ENCODE data around the gene KLK10. TPM values are rescaled to one million over a fixed set of nuclear protein-coding genes. Genes with fewer than 3 reads are reported as not detected.

The KLK10 gene
- total RNA-seq, result under 1 TPM in 1 of 4 donors, not detected in 3; 0.63 TPM

- DNase-seq, result no peak
- H3K27me3 ChIP-seq, result peaks cover 28% of the 10 kb centered on the region
- no peak within 1 kb of the TSS for H3K4me3 ChIP-seq (replicated peaks in 1 of 3)
- peaks cover 5 to 20% of the 10 kb centered on the region in 2 donors for H3K4me1 ChIP-seq
- TF ChIP-seq CTCF (IDR thresholded peaks at IDR 0.05), result no peak
- no peak for TF ChIP-seq POLR2A (IDR thresholded peaks at IDR 0.05)
- 13 to 16% methylated on average over 7 to 13 of the region's 14 CpGs for WGBS, 2 donors
- H3K9me3 ChIP-seq, result no peaks in the 10 kb centered on the region
- no peak within 1 kb of the TSS for H3K27ac ChIP-seq
- intact Hi-C loops (cut with DNase I), result no loop called here
- no peaks in the 10 kb centered on the region for H3K36me3 ChIP-seq
These were observed at the start of gene KLK10 for GRCh38 chr19:51019544-51019925. Gene KLK10 (minus strand): TSS chr19:51019709. CDS start chr19:51019130, 579 bp downstream.

GRCh38 chr19:51066393-51067186, 47.1 kb upstream of the KLK10 start:
- intact Hi-C loops (cut with DNase I), result no loop called here
- Histone ChIP-seq H3K27me3 (no peaks in the 10 kb centered on the region), H3K4me3 (replicated peaks in 1 of 3) (no peak overlapping the region), H3K27ac (no peak overlapping the region), H3K36me3 (no peaks in the 10 kb centered on the region), H3K9me3 (no peaks in the 10 kb centered on the region), H3K4me1 (peaks cover 4 to 7% of the 10 kb centered on the region in 2 donors)
- DNase-seq, result no peak
- TF ChIP-seq CTCF (IDR thresholded peaks at IDR 0.05) (no peak), POLR2A (IDR thresholded peaks at IDR 0.05) (no peak)
- WGBS, 2 donors, result 69 to 75% methylated on average over 7 of the region's 7 CpGs

GRCh38 chr19:51065221-51065960, 45.9 kb upstream of the KLK10 start:
- intact Hi-C loops (cut with DNase I), result no loop called here
- WGBS, 2 donors, result 17 to 22% methylated on average over 22 to 23 of the region's 25 CpGs
- TF ChIP-seq POLR2A (IDR thresholded peaks at IDR 0.05), result no peak
- no peak for TF ChIP-seq CTCF (IDR thresholded peaks at IDR 0.05)
- Histone ChIP-seq H3K4me3 (replicated peaks in 1 of 3) (no peak overlapping the region), H3K36me3 (no peaks in the 10 kb centered on the region), H3K27ac (no peak overlapping the region), H3K9me3 (no peaks in the 10 kb centered on the region), H3K4me1 (peaks cover 4 to 7% of the 10 kb centered on the region in 2 donors), H3K27me3 (no peaks in the 10 kb centered on the region)
- no peak for DNase-seq

GRCh38 chr19:51064534-51065220, 45.2 kb upstream of the KLK10 start, which contains the start of gene KLK13:
Gene KLK13 (minus strand): TSS chr19:51065092. CDS start chr19:51065067, 25 bp downstream.
- DNase-seq, result peak; percentile 2 to 24

More at GRCh38 chr19:51064534-51065220, 45.2 kb upstream of the KLK10 start, which contains the start of gene KLK13:
- intact Hi-C loops (cut with DNase I), result no loop called here
- Histone ChIP-seq H3K27ac (no peak within 1 kb of the TSS), H3K4me1 (peaks cover 4 to 7% of the 10 kb centered on the region in 2 donors), H3K36me3 (no peaks in the 10 kb centered on the region), H3K27me3 (no peaks in the 10 kb centered on the region), H3K4me3 (replicated peaks in 1 of 3) (no peak within 1 kb of the TSS), H3K9me3 (no peaks in the 10 kb centered on the region)
- 22 to 32% methylated on average over 17 to 24 of the region's 38 CpGs for WGBS, 2 donors
- no peak for TF ChIP-seq POLR2A (IDR thresholded peaks at IDR 0.05)
- TF ChIP-seq CTCF (IDR thresholded peaks at IDR 0.05), result no peak

All from thyroid gland (tissue), 4 donors.